MM.1S (cell line): ENCODE measurements around the gene PRKCD.

ENCODE experiments used
- DNase-seq: peaks from one replicate; pipeline ENCODE4 v3.0.0-alpha.2; 2015
- H2AFZ ChIP-seq: fragments of 300-600 bp; sonication (generic); 2 replicates; pipeline ENCODE4 v1.6.0; 2016; ENCODE audit warnings: antibody characterized with exemption, low read length
- H3F3A ChIP-seq: fragments of 300-600 bp; sonication (generic); 2 replicates; pipeline ENCODE4 v1.6.1; 2016; ENCODE audit warnings: mild to moderate bottlenecking, antibody characterized with exemption, low read length, moderate library complexity, mixed read lengths; ENCODE audit not compliant: insufficient read depth
- H3K27ac ChIP-seq: fragments of 300-600 bp; sonication (generic); 2 replicates; pipeline ENCODE4 v1.5.1; 2016; ENCODE audit warnings: mild to moderate bottlenecking, low read length
- H3K27me3 ChIP-seq: fragments of 300-600 bp; sonication (generic); replicated peaks from 2 replicates; pipeline ENCODE4 v1.6.0; 2016; ENCODE audit warnings: low read length; ENCODE audit not compliant: insufficient read depth
- H3K36me3 ChIP-seq: fragments of 300-600 bp; sonication (generic); replicated peaks from 2 replicates; pipeline ENCODE4 v1.6.1; 2016; ENCODE audit warnings: mild to moderate bottlenecking, low read length, mixed read lengths; ENCODE audit not compliant: insufficient read depth
- H3K4me1 ChIP-seq: fragments of 300-600 bp; sonication (generic); 2 replicates; pipeline ENCODE4 v1.6.1; 2016; ENCODE audit warnings: low read length, mixed read lengths
- H3K4me2 ChIP-seq: fragments of 300-600 bp; sonication (generic); 2 replicates; pipeline ENCODE4 v1.6.0; 2016; ENCODE audit warnings: low read depth, low read length
- H3K4me3 ChIP-seq: fragments of 300-600 bp; sonication (generic); 2 replicates; pipeline ENCODE4 v1.5.1; 2016; ENCODE audit warnings: low read length, mixed read lengths
- H3K79me2 ChIP-seq: fragments of 300-600 bp; sonication (generic); 2 replicates; pipeline ENCODE4 v1.6.1; 2016; ENCODE audit warnings: mixed run types, low read length, mixed read lengths
- H3K9ac ChIP-seq: fragments of 300-600 bp; sonication (generic); 2 replicates; pipeline ENCODE4 v1.6.1; 2016; ENCODE audit warnings: low read length, mixed read lengths
- H3K9me2 ChIP-seq: fragments of 300-600 bp; sonication (generic); replicated peaks from 2 replicates; pipeline ENCODE4 v1.6.1; 2016; ENCODE audit warnings: mild to moderate bottlenecking, low read length, mixed read lengths; ENCODE audit not compliant: insufficient read depth
- H3K9me3 ChIP-seq: fragments of 300-600 bp; sonication (generic); replicated peaks from 2 replicates; pipeline ENCODE4 v1.6.1; 2016; ENCODE audit warnings: mild to moderate bottlenecking, low read length, mixed read lengths; ENCODE audit not compliant: insufficient read depth
- H4K20me1 ChIP-seq: fragments of 300-600 bp; sonication (generic); 2 replicates; pipeline ENCODE4 v1.6.1; 2016; ENCODE audit warnings: mild to moderate bottlenecking, low read length, moderate library complexity, mixed read lengths; ENCODE audit not compliant: insufficient read depth
- EZH2 ChIP-seq: fragments of 300-600 bp; sonication (generic); optimal IDR thresholded peaks from 2 replicates; pipeline ENCODE3; 2017; ENCODE audit warnings: low read depth, mild to moderate bottlenecking, antibody characterized with exemption, low read length, mixed read lengths
- EZH2phosphoT487 ChIP-seq: fragments of 300-600 bp; sonication (generic); IDR thresholded peaks from 2 replicates; pipeline ENCODE4 v1.6.1; 2018; ENCODE audit warnings: antibody characterized with exemption, low read length
- TF ChIP-seq, protein P1 (sequence below): fragments of 300-600 bp; sonication (generic); IDR thresholded peaks from 2 replicates; pipeline ENCODE4 v1.5.1; 2016; ENCODE audit warnings: antibody characterized with exemption, low read length, mixed read lengths

The PRKCD gene

DNA sequence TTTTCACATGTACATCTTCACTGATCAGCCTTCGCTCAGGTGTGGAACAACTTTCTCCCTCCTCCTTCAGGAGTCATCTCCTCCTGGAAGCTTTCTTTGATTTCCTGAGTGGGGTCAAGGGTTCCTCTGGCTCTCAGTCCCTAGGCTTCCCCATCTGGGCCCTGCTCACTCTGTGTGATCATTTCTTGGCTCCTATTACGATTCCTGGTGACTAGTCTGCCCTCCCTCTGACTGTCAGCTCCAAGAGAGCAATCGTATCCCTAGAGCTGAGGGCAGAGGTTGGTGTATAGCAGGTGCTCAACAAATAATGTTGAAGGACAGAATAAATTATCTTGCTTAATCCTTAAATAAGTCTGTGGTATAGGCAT lies 15.3 kb upstream of the PRKCD start:
- H3K9me3 ChIP-seq: no peaks in the 10 kb centered on the region
- no peaks in the 10 kb centered on the region for H3K79me2 ChIP-seq
- no peak overlapping the region for H3K4me3 ChIP-seq
- H3K27me3 ChIP-seq: no peaks in the 10 kb centered on the region
- no peaks in the 10 kb centered on the region for H3K36me3 ChIP-seq
- H3K4me1 ChIP-seq: no peaks in the 10 kb centered on the region
- H3K9me2 ChIP-seq: no peaks in the 10 kb centered on the region
- H3K9ac ChIP-seq: no peak overlapping the region
- no peak overlapping the region for H3K27ac ChIP-seq
- no peaks in the 10 kb centered on the region for H3F3A ChIP-seq
- no peak for TF ChIP-seq EZH2phosphoT487
- TF ChIP-seq, protein P1, sequence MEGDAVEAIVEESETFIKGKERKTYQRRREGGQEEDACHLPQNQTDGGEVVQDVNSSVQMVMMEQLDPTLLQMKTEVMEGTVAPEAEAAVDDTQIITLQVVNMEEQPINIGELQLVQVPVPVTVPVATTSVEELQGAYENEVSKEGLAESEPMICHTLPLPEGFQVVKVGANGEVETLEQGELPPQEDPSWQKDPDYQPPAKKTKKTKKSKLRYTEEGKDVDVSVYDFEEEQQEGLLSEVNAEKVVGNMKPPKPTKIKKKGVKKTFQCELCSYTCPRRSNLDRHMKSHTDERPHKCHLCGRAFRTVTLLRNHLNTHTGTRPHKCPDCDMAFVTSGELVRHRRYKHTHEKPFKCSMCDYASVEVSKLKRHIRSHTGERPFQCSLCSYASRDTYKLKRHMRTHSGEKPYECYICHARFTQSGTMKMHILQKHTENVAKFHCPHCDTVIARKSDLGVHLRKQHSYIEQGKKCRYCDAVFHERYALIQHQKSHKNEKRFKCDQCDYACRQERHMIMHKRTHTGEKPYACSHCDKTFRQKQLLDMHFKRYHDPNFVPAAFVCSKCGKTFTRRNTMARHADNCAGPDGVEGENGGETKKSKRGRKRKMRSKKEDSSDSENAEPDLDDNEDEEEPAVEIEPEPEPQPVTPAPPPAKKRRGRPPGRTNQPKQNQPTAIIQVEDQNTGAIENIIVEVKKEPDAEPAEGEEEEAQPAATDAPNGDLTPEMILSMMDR: no peak
- no peak for TF ChIP-seq EZH2
- no peak for DNase-seq
- no peak overlapping the region for H2AFZ ChIP-seq
- no peaks in the 10 kb centered on the region for H4K20me1 ChIP-seq
- no peak overlapping the region for H3K4me2 ChIP-seq

GRCh38 chr3:53146319-53146891 lies 14.6 kb upstream of the PRKCD start:
- H3K4me3 ChIP-seq: no peak overlapping the region
- no peak overlapping the region for H2AFZ ChIP-seq
- H3K4me1 ChIP-seq: no peaks in the 10 kb centered on the region
- H4K20me1 ChIP-seq: no peaks in the 10 kb centered on the region
- TF ChIP-seq, protein P1: no peak
- TF ChIP-seq EZH2: no peak
- TF ChIP-seq EZH2phosphoT487: no peak
- H3K4me2 ChIP-seq: no peak overlapping the region
- no peaks in the 10 kb centered on the region for H3F3A ChIP-seq
- H3K27ac ChIP-seq: no peak overlapping the region
- no peak overlapping the region for H3K9ac ChIP-seq
- no peak for DNase-seq
- H3K9me2 ChIP-seq: no peaks in the 10 kb centered on the region
- H3K36me3 ChIP-seq: no peaks in the 10 kb centered on the region
- no peaks in the 10 kb centered on the region for H3K9me3 ChIP-seq
- no peaks in the 10 kb centered on the region for H3K79me2 ChIP-seq
- no peaks in the 10 kb centered on the region for H3K27me3 ChIP-seq

DNA sequence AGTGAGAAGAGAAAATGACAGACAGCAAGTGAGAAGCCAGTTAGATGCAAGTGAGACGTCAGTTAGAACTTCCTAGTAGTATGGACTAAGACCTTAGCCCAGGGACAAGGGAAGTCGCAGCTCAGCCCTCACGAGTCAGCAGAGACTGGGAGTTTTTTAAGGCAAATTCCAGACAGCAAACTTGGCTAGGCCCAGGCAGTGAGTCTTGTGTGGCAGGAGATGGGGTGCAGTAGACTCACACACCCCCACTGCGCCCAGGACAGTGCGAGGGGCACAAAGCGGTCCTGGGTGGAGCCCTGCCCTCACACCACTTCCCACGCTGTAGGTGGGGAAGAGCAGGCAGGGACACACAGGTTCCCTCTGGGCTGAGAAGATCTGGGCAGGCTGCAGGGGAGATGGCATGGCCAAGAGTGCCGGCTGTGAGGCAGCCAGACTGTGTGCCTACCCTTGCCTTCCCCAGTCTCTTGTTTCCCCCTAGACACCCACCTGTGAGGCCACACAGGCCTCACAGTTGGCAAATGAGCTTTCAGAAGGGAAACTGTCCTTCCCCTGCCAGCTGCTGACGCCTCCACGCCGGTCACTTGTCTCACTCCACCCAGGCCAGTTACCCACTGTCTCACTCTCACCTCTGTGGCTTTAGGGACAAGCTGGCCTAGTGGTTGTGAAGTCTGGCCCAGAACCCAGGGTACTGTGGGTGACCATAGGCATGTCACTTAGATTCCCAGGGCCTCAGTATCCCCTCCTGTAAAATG lies 13.7 kb upstream of the PRKCD start:
- Histone ChIP-seq H3K36me3 (no peaks in the 10 kb centered on the region), H3K79me2 (no peaks in the 10 kb centered on the region), H3K4me1 (no peaks in the 10 kb centered on the region), H3K4me3 (no peak overlapping the region), H3K27me3 (no peaks in the 10 kb centered on the region), H3K4me2 (no peak overlapping the region), H2AFZ (no peak overlapping the region), H3K9me2 (no peaks in the 10 kb centered on the region), H3K9ac (no peak overlapping the region), H3K27ac (no peak overlapping the region), H4K20me1 (no peaks in the 10 kb centered on the region), H3K9me3 (no peaks in the 10 kb centered on the region), H3F3A (no peaks in the 10 kb centered on the region)
- no peak for DNase-seq
- TF ChIP-seq, protein P1: no peak
- TF ChIP-seq EZH2phosphoT487: no peak
- TF ChIP-seq EZH2: no peak
